Measurements from ENCODE around the gene CAVIN2. TPM values are rescaled to one million over a fixed set of nuclear protein-coding genes. Genes with fewer than 3 reads are reported as not detected.

Gene CAVIN2
- total RNA-seq, 2 experiments from 2014 or later: 0.10 TPM; not detected in 1

- Histone ChIP-seq H3K4me3 (ENCODE audit: low read depth, low read length, poor library complexity, severe bottlenecking) (no peak overlapping the region), H3K79me2 (ENCODE audit: insufficient read depth, low read depth, low read length) (no peaks in the 10 kb centered on the region), H3K9me3 (ENCODE audit: low read length) (no peaks in the 10 kb centered on the region), H3K27ac (ENCODE audit: low read depth, low read length, poor library complexity, severe bottlenecking) (no peak overlapping the region), H3K4me2 (ENCODE audit: low read length) (no peak overlapping the region), H3K4me1 (ENCODE audit: insufficient read depth, low read length, poor library complexity, severe bottlenecking) (no peaks in the 10 kb centered on the region), H4K20me1 (ENCODE audit: insufficient read depth, low read length) (no peaks in the 10 kb centered on the region), H3K36me3 (ENCODE audit: insufficient read depth, low read length) (no peaks in the 10 kb centered on the region), H2AFZ (ENCODE audit: low read length) (no peak overlapping the region), H3K9me2 (ENCODE audit: insufficient read depth, low read length) (no peaks in the 10 kb centered on the region)
- no peak for DNase-seq (ENCODE audit: low spot score)
- CTCF ChIA-PET (ENCODE audit: unreplicated experiment): no interaction called here
- BruUV-seq (replicated peaks): no TSS peak
- POLR2A ChIA-PET: interaction anchor here (0.6 to 0.9 kb wide), 2 partner anchors 21 to 885 kb away, joined by 3 to 5 read pairs; no protein-coding TSS in a partner anchor
- intact Hi-C loops (cut with micrococcal nuclease; ENCODE audit: unreplicated experiment): no loop called here
- TF ChIP-seq EZH2phosphoT487 (IDR thresholded peaks at IDR 0.05; ENCODE audit: borderline replicate concordance, low read depth, low read length) (no peak), CTCF (conservative IDR thresholded peaks at IDR 0.05; ENCODE audit: low read length) (no peak)
These were observed 2.2 kb upstream of the CAVIN2 start for GRCh38 chr2:191848771-191849767.

GRCh38 chr2:191847764-191848163 is 876 bp upstream of the CAVIN2 start:
- TF ChIP-seq CTCF (conservative IDR thresholded peaks at IDR 0.05; ENCODE audit: low read length): no peak
- no peak for TF ChIP-seq EZH2phosphoT487 (IDR thresholded peaks at IDR 0.05; ENCODE audit: borderline replicate concordance, low read depth, low read length)
- DNase-seq (ENCODE audit: low spot score): no peak
- H3K4me2 ChIP-seq (ENCODE audit: low read length): no peak overlapping the region
- no peaks in the 10 kb centered on the region for H3K79me2 ChIP-seq (ENCODE audit: insufficient read depth, low read depth, low read length)
- H2AFZ ChIP-seq (ENCODE audit: low read length): no peak overlapping the region
- H4K20me1 ChIP-seq (ENCODE audit: insufficient read depth, low read length): no peaks in the 10 kb centered on the region
- ChIA-PET CTCF (ENCODE audit: unreplicated experiment) (no interaction called here), POLR2A (interaction anchor here (0.8 kb wide), 1 partner anchor 532 kb away, joined by 3 read pairs; no protein-coding TSS in a partner anchor)
- no peaks in the 10 kb centered on the region for H3K9me2 ChIP-seq (ENCODE audit: insufficient read depth, low read length)
- no peaks in the 10 kb centered on the region for H3K9me3 ChIP-seq (ENCODE audit: low read length)
- no peaks in the 10 kb centered on the region for H3K4me1 ChIP-seq (ENCODE audit: insufficient read depth, low read length, poor library complexity, severe bottlenecking)
- H3K4me3 ChIP-seq (ENCODE audit: low read depth, low read length, poor library complexity, severe bottlenecking): no peak overlapping the region
- no TSS peak for BruUV-seq (replicated peaks)
- intact Hi-C loops (cut with micrococcal nuclease; ENCODE audit: unreplicated experiment): no loop called here
- H3K36me3 ChIP-seq (ENCODE audit: insufficient read depth, low read length): no peaks in the 10 kb centered on the region
- no peak overlapping the region for H3K27ac ChIP-seq (ENCODE audit: low read depth, low read length, poor library complexity, severe bottlenecking)

Measured in OCI-LY7 (cell line).